GM12864 (cell line): ENCODE measurements around the gene CSF3.

Experiments used
- DNase-seq: peaks from one replicate; pipeline ENCODE4 v3.0.0-alpha.2; 2011; ENCODE audit warnings: low read depth
- H3K4me3 ChIP-seq: 2 replicates; pipeline ENCODE4 v1.5.1; 2011; ENCODE audit warnings: mild to moderate bottlenecking, low read depth, low read length, control low read depth
- CTCF ChIP-seq: IDR thresholded peaks from 2 replicates; pipeline ENCODE4 v1.5.1; 2011; ENCODE audit warnings: low read depth, mild to moderate bottlenecking, moderate library complexity, low read length, control low read depth, inconsistent platforms; ENCODE audit errors: missing control alignments

Gene CSF3

GRCh38 chr17:39980351-39981206 lies 34.7 kb upstream of the CSF3 start, which contains the start of gene PSMD3:
Gene PSMD3 (plus strand): TSS chr17:39980807. CDS start chr17:39980971, 164 bp downstream.
- peak; percentile 100 for DNase-seq
- peak; percentile 78 for TF ChIP-seq CTCF
- H3K4me3 ChIP-seq: peak within 1 kb of the TSS; percentile 82

- H3K4me3 ChIP-seq: peak overlapping the region; percentile 82
- no peak for DNase-seq
- TF ChIP-seq CTCF: peak; percentile 11
Observed at GRCh38 chr17:39981207-39981741, 34.0 kb upstream of the CSF3 start.

DNA sequence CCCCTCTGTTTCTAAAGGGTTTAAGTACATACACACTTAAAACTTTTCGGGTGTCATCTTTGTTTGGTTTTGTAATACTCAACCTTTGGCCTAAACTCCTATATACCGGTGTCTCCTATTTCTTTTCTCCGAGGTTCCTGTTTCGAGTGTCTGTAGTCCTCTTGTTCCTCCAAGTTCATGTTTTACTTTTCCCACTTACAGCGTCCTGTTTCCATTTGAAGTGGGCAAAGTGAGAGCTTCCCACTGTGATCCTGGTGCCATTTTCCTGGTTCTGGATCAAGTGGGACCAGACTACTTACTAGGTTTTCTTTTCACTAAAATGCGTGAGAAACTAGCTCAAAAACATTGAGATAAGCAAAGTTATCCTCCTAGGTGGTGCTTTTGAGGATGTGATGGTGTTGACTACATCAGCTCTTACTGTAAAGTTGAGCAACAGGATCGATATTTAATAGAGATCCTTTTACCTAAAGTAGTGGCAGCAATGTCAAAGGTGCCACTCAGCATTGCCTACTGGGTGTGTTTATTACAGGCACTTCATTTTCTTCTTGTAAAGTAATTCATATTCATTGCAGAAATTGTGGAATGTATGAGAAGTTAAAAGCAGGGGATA lies 33.4 kb upstream of the CSF3 start:
- DNase-seq: no peak
- peak overlapping the region; percentile 82 for H3K4me3 ChIP-seq
- no peak for TF ChIP-seq CTCF

GRCh38 chr17:39988206-39988810 lies 26.9 kb upstream of the CSF3 start:
- DNase-seq: no peak
- H3K4me3 ChIP-seq: no peak overlapping the region
- no peak for TF ChIP-seq CTCF

DNA sequence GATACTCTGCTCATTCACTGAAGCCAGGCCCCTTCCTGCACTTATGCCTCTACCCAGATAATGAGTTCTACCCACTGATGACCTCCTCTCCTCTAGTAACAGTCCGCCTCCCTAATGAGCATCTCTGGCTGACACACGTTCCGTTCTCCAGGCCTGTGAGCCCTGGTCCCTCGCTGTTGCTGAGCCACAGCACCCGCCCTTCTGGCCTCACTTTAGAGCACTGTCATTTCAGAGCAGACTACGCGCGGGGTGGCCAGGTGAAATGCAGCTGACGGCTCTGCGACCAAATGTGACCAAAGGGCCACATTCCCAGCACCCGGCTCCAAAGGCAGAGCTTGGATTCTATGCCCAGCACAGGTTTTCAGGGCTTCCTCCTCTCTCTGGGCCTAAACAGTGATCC lies 20.8 kb upstream of the CSF3 start:
- H3K4me3 ChIP-seq: no peak overlapping the region
- no peak for DNase-seq
- no peak for TF ChIP-seq CTCF

DNA sequence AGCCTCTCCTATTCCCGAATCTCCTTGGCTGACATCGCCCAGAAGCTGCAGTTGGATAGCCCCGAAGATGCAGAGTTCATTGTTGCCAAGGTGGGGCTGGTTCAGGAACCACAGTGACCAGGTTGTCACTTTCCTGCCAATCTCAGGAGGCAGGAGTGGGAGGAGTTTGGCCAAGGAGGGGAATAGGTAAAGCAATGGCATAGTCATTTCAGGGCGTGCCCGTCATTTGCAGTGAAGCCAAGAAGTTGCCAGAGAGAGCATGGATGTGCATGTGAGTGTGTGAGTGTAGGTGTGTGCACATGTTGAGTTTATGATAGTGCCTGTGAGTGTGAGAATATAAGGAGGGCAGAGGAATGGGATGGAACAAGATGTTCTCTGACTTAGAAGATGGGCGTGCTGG lies 19.8 kb upstream of the CSF3 start:
- DNase-seq: no peak
- TF ChIP-seq CTCF: no peak
- H3K4me3 ChIP-seq: no peak overlapping the region
